Endothelial cell of umbilical vein (primary cell): Measurements from ENCODE around the gene PLCXD3. TPM values are rescaled to one million over a fixed set of nuclear protein-coding genes. Genes with fewer than 3 reads are reported as not detected.

Experiments
- BruUV-seq: library from RNA; stranded (reverse); fragments of 400-500 nt; replicated peaks from 2 replicates; lab custom pipeline; 2021; lab: Mats Ljungman, UMichigan
- CTCF ChIA-PET: fragments of 300-600, 350-600 bp; sonication (Branson Sonifier 250); formaldehyde crosslinking; loops from one replicate; lab custom pipeline; 2021; ENCODE audit warnings: antibody characterized with exemption, inconsistent platforms; lab: Charles Lee
- POLR2A ChIA-PET: fragments of 300-600, 350-600 bp; sonication (Branson Sonifier 250); formaldehyde crosslinking; loops from one replicate; lab custom pipeline; 2021; ENCODE audit warnings: antibody characterized with exemption, inconsistent platforms; lab: Charles Lee
- DNase-seq: peaks from one replicate; pipeline ENCODE4 v3.0.0-alpha.2; 2011; ENCODE audit warnings: low read depth, low spot score
- FAIRE-seq: peaks from 2 replicates; lab custom pipeline; 2011; peaks lifted over from hg19 to GRCh38; lab: Jason Lieb, UNC
- H2AFZ ChIP-seq: 2 replicates; pipeline ENCODE4 v1.6.0; 2012; ENCODE audit warnings: low read depth, low read length, control low read depth, inconsistent platforms
- H3K27ac ChIP-seq: 2 replicates; pipeline ENCODE4 v1.5.1; 2011; ENCODE audit warnings: low read depth, mild to moderate bottlenecking, control low read depth, low read length, moderate library complexity; ENCODE audit not compliant: insufficient read depth
- H3K27me3 ChIP-seq, 2 experiments: 2 replicates each; pipeline versions ENCODE4 v1.6.0 to v1.6.1; 2011; ENCODE audit warnings: low read length in 2 of 2, mixed read lengths in 1 of 2; ENCODE audit not compliant: control insufficient read depth in 2 of 2, insufficient read depth in 2 of 2
- H3K36me3 ChIP-seq, 2 experiments: 2 replicates in 1 of 2; 3 replicates in 1 of 2; pipeline ENCODE4 v1.5.1; 2011; ENCODE audit warnings: low read length in 2 of 2, mild to moderate bottlenecking in 1 of 2, moderate library complexity in 1 of 2; ENCODE audit not compliant: control insufficient read depth in 2 of 2, insufficient read depth in 2 of 2; ENCODE audit errors: extremely low read depth in 1 of 2
- H3K4me1 ChIP-seq: 3 replicates; pipeline ENCODE4 v1.5.1; 2011; ENCODE audit warnings: mild to moderate bottlenecking, low read length; ENCODE audit not compliant: control insufficient read depth, insufficient read depth; ENCODE audit errors: extremely low read depth
- H3K4me2 ChIP-seq: 2 replicates; pipeline ENCODE4 v1.6.1; 2011; ENCODE audit warnings: low read length, control low read depth, mixed read lengths; ENCODE audit not compliant: insufficient read depth
- H3K4me3 ChIP-seq, 3 experiments: fragments of 200-600 bp in 1 of 3; sonication (generic), shearing (Covaris generic) in 1 of 3; replicated peaks in 1 of 3; 2 replicates each; pipeline ENCODE4 v1.5.1; 2011 to 2016; ENCODE audit warnings: control low read depth in 3 of 3, low read length in 3 of 3, mild to moderate bottlenecking in 2 of 3, inconsistent platforms in 1 of 3, low read depth in 1 of 3, moderate library complexity in 1 of 3; ENCODE audit not compliant: insufficient read depth in 1 of 3
- H3K79me2 ChIP-seq: 2 replicates; pipeline ENCODE4 v1.6.0; 2012; ENCODE audit warnings: low read length, inconsistent platforms; ENCODE audit not compliant: control insufficient read depth, insufficient read depth
- H3K9ac ChIP-seq: replicated peaks from 2 replicates; pipeline ENCODE3; 2011; ENCODE audit warnings: low read length, control low read depth; ENCODE audit not compliant: insufficient read depth; ENCODE audit errors: extremely low read depth
- H3K9me1 ChIP-seq: replicated peaks from 3 replicates; pipeline ENCODE4 v1.6.0; 2011; ENCODE audit warnings: mild to moderate bottlenecking, low read length; ENCODE audit not compliant: control insufficient read depth, insufficient read depth; ENCODE audit errors: extremely low read depth
- H3K9me3 ChIP-seq: replicated peaks from 2 replicates; pipeline ENCODE4 v1.5.1; 2012; ENCODE audit warnings: low read length, inconsistent platforms; ENCODE audit not compliant: control insufficient read depth, insufficient read depth
- H4K20me1 ChIP-seq: replicated peaks from 2 replicates; pipeline ENCODE3; 2011; ENCODE audit warnings: mild to moderate bottlenecking, low read length; ENCODE audit not compliant: control insufficient read depth, insufficient read depth; ENCODE audit errors: extremely low read depth
- CTCF ChIP-seq, 2 donors: IDR thresholded peaks; 1 replicate in 1 of 2; 2 replicates in 1 of 2; pipeline ENCODE4 v1.5.1; 2011; ENCODE audit warnings: low read length in 2 of 2, mild to moderate bottlenecking in 2 of 2, moderate library complexity in 2 of 2, control low read depth in 1 of 2, inconsistent platforms in 1 of 2, low read depth in 1 of 2; ENCODE audit not compliant: insufficient read depth in 1 of 2; ENCODE audit errors: extremely low read depth in 1 of 2
- EZH2 ChIP-seq: IDR thresholded peaks from 2 replicates; pipeline ENCODE4 v1.6.1; 2012; ENCODE audit warnings: borderline replicate concordance, low read depth, mild to moderate bottlenecking, moderate library complexity, low read length, inconsistent platforms; ENCODE audit not compliant: severe bottlenecking
- FOS ChIP-seq: IDR thresholded peaks from 2 replicates; pipeline ENCODE4 v1.6.1; 2011; ENCODE audit warnings: mild to moderate bottlenecking, low read length, moderate library complexity, borderline replicate concordance; ENCODE audit not compliant: insufficient read depth
- JUN ChIP-seq: IDR thresholded peaks from 2 replicates; pipeline ENCODE4 v1.6.1; 2011; ENCODE audit warnings: borderline replicate concordance, low read depth; ENCODE audit not compliant: insufficient read length, insufficient read depth
- MAX ChIP-seq: IDR thresholded peaks from 2 replicates; pipeline ENCODE4 v1.6.1; 2011; ENCODE audit not compliant: insufficient read depth, insufficient read length
- MYC ChIP-seq: IDR thresholded peaks from one replicate; pipeline ENCODE4 v1.6.1; 2011; ENCODE audit warnings: mild to moderate bottlenecking, low read depth, low read length
- POLR2A ChIP-seq: IDR thresholded peaks from 2 replicates; pipeline ENCODE4 v1.6.1; 2012; ENCODE audit warnings: low read depth, mild to moderate bottlenecking, control low read depth, low read length
- POLR2AphosphoS5 ChIP-seq: IDR thresholded peaks from 2 replicates; pipeline ENCODE4 v1.6.1; 2012; ENCODE audit warnings: low read depth, mild to moderate bottlenecking, control low read depth, low read length, moderate library complexity; ENCODE audit not compliant: insufficient read depth
- dilution Hi-C: fragments of 300-500 bp; cut with MboI; formaldehyde crosslinking; loops from one replicate; pipeline ENCODE4 v1.15.0; 2019; ENCODE audit warnings: low sequenced_read_pairs; ENCODE audit not compliant: extremely low pct_ligation_motif_present
- intact Hi-C: fragments of 100-400 bp; cut with micrococcal nuclease; formaldehyde crosslinking; loops from one replicate; pipeline ENCODE4 v1.10.0; 2022
- polyA plus RNA-seq, 4 experiments: library from polyadenylated mRNA; depleted of rRNA in 3 of 4; stranded (reverse) in 3 of 4; unstranded in 1 of 4; fragments of >200 nt; gene quantifications; 2 replicates each; pipeline versions ENCODE4 v1.2.1 to v1.2.3, GENCODE V29; 2011 to 2012; ENCODE audit warnings: missing spikeins in 1 of 4
- total RNA-seq: library from RNA; stranded (reverse); gene quantifications from 2 replicates; pipeline ENCODE4 v1.2.3, GENCODE V29; 2021

PLCXD3 gene
- total and polyA plus RNA-seq, 2 donors (not counting 3 experiments of a cell fraction or from before 2014, with no cell fraction given): not detected

GRCh38 chr5:41408676-41409443, 101.5 kb downstream of the PLCXD3 start:
- no peaks in the 10 kb centered on the region for H4K20me1 ChIP-seq
- DNase-seq: no peak
- H3K9ac ChIP-seq: no peak overlapping the region
- BruUV-seq: no TSS peak
- H3K4me3 ChIP-seq: no peak overlapping the region
- H3K79me2 ChIP-seq: no peaks in the 10 kb centered on the region
- dilution Hi-C loops (no loop called here), intact Hi-C loops (no loop called here)
- no peaks in the 10 kb centered on the region for H3K9me3 ChIP-seq
- no peaks in the 10 kb centered on the region for H3K27me3 ChIP-seq
- H3K4me1 ChIP-seq: no peaks in the 10 kb centered on the region
- H2AFZ ChIP-seq: no peak overlapping the region
- FAIRE-seq: no peak
- no peak for TF ChIP-seq CTCF (IDR thresholded peaks at IDR 0.05; ENCODE audit: extremely low read depth in 1 of 2, insufficient read depth in 1 of 2, low read depth in 1 of 2, low read length in 2 of 2)
- H3K9me1 ChIP-seq: no peaks in the 10 kb centered on the region
- no peaks in the 10 kb centered on the region for H3K36me3 ChIP-seq
- no peak overlapping the region for H3K4me2 ChIP-seq
- POLR2A ChIA-PET: no interaction called here
- CTCF ChIA-PET: no interaction called here
- no peak overlapping the region for H3K27ac ChIP-seq

GRCh38 chr5:41406936-41407335, 103.5 kb downstream of the PLCXD3 start:
- H3K4me1 ChIP-seq: no peaks in the 10 kb centered on the region
- ChIA-PET CTCF (no interaction called here), POLR2A (no interaction called here)
- no peak overlapping the region for H3K27ac ChIP-seq
- no peak overlapping the region for H3K9ac ChIP-seq
- H3K36me3 ChIP-seq: no peaks in the 10 kb centered on the region
- H2AFZ ChIP-seq: no peak overlapping the region
- H3K27me3 ChIP-seq: no peaks in the 10 kb centered on the region
- TF ChIP-seq MAX (no peak), EZH2 (no peak), POLR2A (no peak), MYC (no peak), JUN (no peak), FOS (no peak), POLR2AphosphoS5 (no peak), CTCF (IDR thresholded peaks at IDR 0.05; ENCODE audit: extremely low read depth in 1 of 2, insufficient read depth in 1 of 2, low read depth in 1 of 2, low read length in 2 of 2) (no peak)
- intact Hi-C loops (no loop called here), dilution Hi-C loops (no loop called here)
- FAIRE-seq: no peak
- BruUV-seq: no TSS peak
- H3K4me3 ChIP-seq: no peak overlapping the region
- no peaks in the 10 kb centered on the region for H3K9me3 ChIP-seq
- H3K79me2 ChIP-seq: no peaks in the 10 kb centered on the region
- no peak for DNase-seq
- no peak overlapping the region for H3K4me2 ChIP-seq
- H3K9me1 ChIP-seq: no peaks in the 10 kb centered on the region
- no peaks in the 10 kb centered on the region for H4K20me1 ChIP-seq
